ENCODE measurements around the gene MCFD2.

GRCh38 chr2:46855805-46856204 lies 59.8 kb downstream of the MCFD2 start:
- TF ChIP-seq CTCF (IDR thresholded peaks at IDR 0.05) = no peak
- TF ChIP-seq POLR2A (IDR thresholded peaks at IDR 0.05) = no peak

All from breast epithelium (tissue), 3 donors.